ENCODE data around the gene CNTLN.
"Not testable (repeated sequence)": the region's sequence is repeated elsewhere in the genome, so short reads cannot be mapped to it uniquely, and the experiment has no call there.

Gene CNTLN

GRCh38 chr9:17134396-17135294, at the start of gene CNTLN:
Gene CNTLN, plus strand, starts transcription at chr9:17135040. Its CDS starts 26 bp downstream, at chr9:17135066.
- DNase-seq: peak; percentile 86

- DNase-seq: no peak
These were observed 46.3 kb upstream of the CNTLN start for GRCh38 chr9:17088566-17088965.

GRCh38 chr9:17090041-17090440, 44.8 kb upstream of the CNTLN start:
- no peak for DNase-seq

GRCh38 chr9:17116400-17116837, 18.4 kb upstream of the CNTLN start:
- DNase-seq: no peak

GRCh38 chr9:17117372-17117771, 17.5 kb upstream of the CNTLN start:
- DNase-seq: no peak

GRCh38 chr9:17120203-17120602, 14.6 kb upstream of the CNTLN start:
- no peak for DNase-seq

GRCh38 chr9:17121264-17121663, 13.6 kb upstream of the CNTLN start:
- DNase-seq: no peak

GRCh38 chr9:17130291-17130690, 4.5 kb upstream of the CNTLN start:
- DNase-seq: no peak

- no peak for DNase-seq
These were observed 4.1 kb upstream of the CNTLN start for GRCh38 chr9:17130725-17131124.

GRCh38 chr9:17131494-17131893, 3.3 kb upstream of the CNTLN start:
- DNase-seq: no peak

- DNase-seq: peak; percentile 24
These were observed 688 bp downstream of the CNTLN start for GRCh38 chr9:17135295-17136160.

GRCh38 chr9:17137566-17137965, 2.7 kb downstream of the CNTLN start:
- no peak for DNase-seq

- no peak for DNase-seq
These were observed 3.7 kb downstream of the CNTLN start for GRCh38 chr9:17138503-17138902.

- no peak for DNase-seq
These were observed 5.6 kb downstream of the CNTLN start for GRCh38 chr9:17140418-17140817.

GRCh38 chr9:17148324-17148723, 13.5 kb downstream of the CNTLN start:
- DNase-seq: no peak

GRCh38 chr9:17159469-17159868, 24.6 kb downstream of the CNTLN start:
- DNase-seq: no peak

- no peak for DNase-seq
These were observed 25.5 kb downstream of the CNTLN start for GRCh38 chr9:17160327-17160726.

- DNase-seq: no peak
These were observed 30.9 kb downstream of the CNTLN start for GRCh38 chr9:17165764-17166163.

GRCh38 chr9:17166346-17166745, 31.5 kb downstream of the CNTLN start:
- DNase-seq: no peak

- no peak for DNase-seq
These were observed 36.7 kb downstream of the CNTLN start for GRCh38 chr9:17171309-17172094.

GRCh38 chr9:17177496-17177895, 42.7 kb downstream of the CNTLN start:
- not testable (repeated sequence) for DNase-seq

GRCh38 chr9:17185481-17186029, 50.7 kb downstream of the CNTLN start:
- no peak for DNase-seq

- DNase-seq: no peak
These were observed 56.2 kb downstream of the CNTLN start for GRCh38 chr9:17191082-17191481.

Measured in T1000 (cell line).